Measurements from ENCODE around the gene MESP2.

- no peak for TF ChIP-seq CTCF (IDR thresholded peaks at IDR 0.05)
- TF ChIP-seq TCF7L2 (IDR thresholded peaks at IDR 0.05; ENCODE audit: low read depth, low read length) = no peak
- TF ChIP-seq POLR2AphosphoS5 (IDR thresholded peaks at IDR 0.05; ENCODE audit: low read depth, low read length) = no peak
- TF ChIP-seq SIN3A (IDR thresholded peaks at IDR 0.05; ENCODE audit: borderline replicate concordance, insufficient read depth, low read depth, low read length) = no peak
- TF ChIP-seq REST (IDR thresholded peaks at IDR 0.05; ENCODE audit: insufficient read depth in 1 of 2, low read depth in 2 of 2, low read length in 1 of 2) = no peak
Measured at GRCh38 chr15:89774492-89774891, 1.6 kb upstream of the MESP2 start.
